ENCODE results near the gene RBBP8NL.

GRCh38 chr20:62368976-62369814, 58.1 kb downstream of the RBBP8NL start:
- TF ChIP-seq POLR2A (IDR thresholded peaks at IDR 0.05; ENCODE audit: low read depth, low read length) = no peak
- no peak for TF ChIP-seq TAF1 (IDR thresholded peaks at IDR 0.05; ENCODE audit: borderline replicate concordance, low read depth, low read length)

Measured in GM12892 (cell line).